Skeletal muscle tissue (tissue), 4 donors: ENCODE measurements around the gene PLEKHA7. TPM values are rescaled to one million over a fixed set of nuclear protein-coding genes. Genes with fewer than 3 reads are reported as not detected.

ENCODE experiments used
- H3K27ac ChIP-seq: one replicate; pipeline ENCODE4 v1.7.0; 2013; ENCODE audit warnings: mild to moderate bottlenecking, low read depth, low read length, inconsistent platforms
- H3K27me3 ChIP-seq, 3 donors: one replicate each; pipeline ENCODE4 v1.7.0; 2013; ENCODE audit warnings: low read length in 3 of 3; ENCODE audit not compliant: control insufficient read depth in 3 of 3, insufficient read depth in 3 of 3
- H3K36me3 ChIP-seq, 3 donors: one replicate each; pipeline ENCODE4 v1.7.0; 2013; ENCODE audit warnings: low read length in 3 of 3; ENCODE audit not compliant: control insufficient read depth in 3 of 3, insufficient read depth in 3 of 3
- H3K4me1 ChIP-seq, 3 donors: one replicate each; pipeline ENCODE4 v1.7.0; 2013; ENCODE audit warnings: low read length in 3 of 3, mild to moderate bottlenecking in 3 of 3; ENCODE audit not compliant: control insufficient read depth in 3 of 3, insufficient read depth in 3 of 3
- H3K4me3 ChIP-seq, 3 donors: one replicate each; pipeline ENCODE4 v1.7.0; 2013; ENCODE audit warnings: low read length in 3 of 3
- H3K9ac ChIP-seq, 3 donors: one replicate each; pipeline ENCODE4 v1.7.0; 2013; ENCODE audit warnings: low read length in 3 of 3, mild to moderate bottlenecking in 3 of 3, moderate library complexity in 2 of 3, low read depth in 1 of 3
- H3K9me3 ChIP-seq, 3 donors: one replicate each; pipeline ENCODE4 v1.7.0; 2013; ENCODE audit warnings: low read length in 3 of 3; ENCODE audit not compliant: control insufficient read depth in 3 of 3
- total RNA-seq: library from RNA; depleted of rRNA; stranded (reverse); fragments of >200 nt; gene quantifications from one replicate; pipeline ENCODE4 v1.2.3, GENCODE V29; 2014
- donor health status: Osteomylitis.

The PLEKHA7 gene
- total RNA-seq, 1 donor from 2014 or later = 5.2 TPM

GRCh38 chr11:16783321-16783801 lies 230.9 kb downstream of the PLEKHA7 start:
- H3K9me3 ChIP-seq = no peaks in the 10 kb centered on the region

GRCh38 chr11:16781936-16782919 lies 232.0 kb downstream of the PLEKHA7 start:
- Histone ChIP-seq H3K9ac (no peak overlapping the region), H3K4me1 (peaks cover 0 to 4% (median 3%) of the 10 kb centered on the region in 3 donors), H3K9me3 (no peaks in the 10 kb centered on the region), H3K4me3 (no peak overlapping the region), H3K36me3 (no peaks in the 10 kb centered on the region), H3K27me3 (no peaks in the 10 kb centered on the region), H3K27ac (no peak overlapping the region)

More at GRCh38 chr11:16783321-16783801, 230.9 kb downstream of the PLEKHA7 start:
- H3K4me1 ChIP-seq = peaks cover 4 to 8% (median 4%) of the 10 kb centered on the region in 3 donors
- H3K27me3 ChIP-seq = no peaks in the 10 kb centered on the region
- H3K4me3 ChIP-seq = no peak overlapping the region
- H3K36me3 ChIP-seq = no peaks in the 10 kb centered on the region
- H3K9ac ChIP-seq = no peak overlapping the region
- H3K27ac ChIP-seq = no peak overlapping the region

GRCh38 chr11:16780698-16781550 lies 233.3 kb downstream of the PLEKHA7 start:
- Histone ChIP-seq H3K36me3 (no peaks in the 10 kb centered on the region), H3K4me1 (peaks cover 3 to 12% (median 5%) of the 10 kb centered on the region in 3 donors), H3K27ac (no peak overlapping the region), H3K9ac (no peak overlapping the region), H3K4me3 (no peak overlapping the region), H3K9me3 (no peaks in the 10 kb centered on the region), H3K27me3 (no peaks in the 10 kb centered on the region)

- Histone ChIP-seq H3K4me3 (no peak overlapping the region), H3K36me3 (no peaks in the 10 kb centered on the region), H3K9ac (no peak overlapping the region), H3K4me1 (peaks cover 10 to 15% (median 10%) of the 10 kb centered on the region in 3 donors), H3K9me3 (no peaks in the 10 kb centered on the region), H3K27me3 (no peaks in the 10 kb centered on the region), H3K27ac (no peak overlapping the region)
Observed at GRCh38 chr11:16780146-16780545, 234.1 kb downstream of the PLEKHA7 start.

GRCh38 chr11:16779436-16779835 lies 234.8 kb downstream of the PLEKHA7 start:
- Histone ChIP-seq H3K36me3 (no peaks in the 10 kb centered on the region), H3K9me3 (no peaks in the 10 kb centered on the region), H3K4me3 (no peak overlapping the region), H3K27me3 (no peaks in the 10 kb centered on the region), H3K27ac (no peak overlapping the region), H3K4me1 (peaks cover 10 to 16% (median 13%) of the 10 kb centered on the region in 3 donors), H3K9ac (no peak overlapping the region)

- no peaks in the 10 kb centered on the region for H3K27me3 ChIP-seq
Observed at GRCh38 chr11:16778876-16779275, 235.3 kb downstream of the PLEKHA7 start.

GRCh38 chr11:16778286-16778685 lies 235.9 kb downstream of the PLEKHA7 start:
- no peaks in the 10 kb centered on the region for H3K9me3 ChIP-seq
- H3K27ac ChIP-seq = no peak overlapping the region
- H3K9ac ChIP-seq = no peak overlapping the region

More at GRCh38 chr11:16778876-16779275, 235.3 kb downstream of the PLEKHA7 start:
- peaks cover 10 to 20% (median 13%) of the 10 kb centered on the region in 3 donors for H3K4me1 ChIP-seq
- no peaks in the 10 kb centered on the region for H3K36me3 ChIP-seq
- H3K4me3 ChIP-seq = no peak overlapping the region
- no peak overlapping the region for H3K9ac ChIP-seq
- H3K9me3 ChIP-seq = no peaks in the 10 kb centered on the region
- H3K27ac ChIP-seq = no peak overlapping the region

GRCh38 chr11:16777613-16777975 lies 236.6 kb downstream of the PLEKHA7 start:
- Histone ChIP-seq H3K27ac (no peak overlapping the region), H3K4me3 (no peak overlapping the region), H3K9me3 (no peaks in the 10 kb centered on the region), H3K27me3 (no peaks in the 10 kb centered on the region), H3K36me3 (no peaks in the 10 kb centered on the region), H3K4me1 (peaks cover 10 to 20% (median 13%) of the 10 kb centered on the region in 3 donors), H3K9ac (no peak overlapping the region)

More at GRCh38 chr11:16778286-16778685, 235.9 kb downstream of the PLEKHA7 start:
- H3K4me3 ChIP-seq = no peak overlapping the region
- no peaks in the 10 kb centered on the region for H3K36me3 ChIP-seq
- peaks cover 10 to 20% (median 13%) of the 10 kb centered on the region in 3 donors for H3K4me1 ChIP-seq
- H3K27me3 ChIP-seq = no peaks in the 10 kb centered on the region

- Histone ChIP-seq H3K27ac (no peak overlapping the region), H3K36me3 (no peaks in the 10 kb centered on the region), H3K4me3 (peak overlapping the region in 1 of 3 donors; percentile 13), H3K27me3 (no peaks in the 10 kb centered on the region), H3K9ac (peak overlapping the region in 1 of 3 donors; percentile 25), H3K4me1 (peaks cover 10 to 20% (median 13%) of the 10 kb centered on the region in 3 donors), H3K9me3 (no peaks in the 10 kb centered on the region)
Observed at GRCh38 chr11:16776711-16777612, 237.3 kb downstream of the PLEKHA7 start.
